ENCODE measurements around the gene GAR1.

GRCh38 chr4:109811707-109812106 is 3.9 kb upstream of the GAR1 start:
- no peak for TF ChIP-seq CTCF (IDR thresholded peaks at IDR 0.05; ENCODE audit: low read depth, low read length)
- no peak for TF ChIP-seq EZH2phosphoT487 (IDR thresholded peaks at IDR 0.05; ENCODE audit: low read depth)

All from OCI-LY3 (cell line).